GM12872 (cell line): Measurements from ENCODE around the gene SCN1B.

Experiments
- CTCF ChIP-seq: IDR thresholded peaks from 3 replicates; pipeline ENCODE4 v1.5.1; 2011; ENCODE audit warnings: low read depth, mild to moderate bottlenecking, low read length, moderate library complexity; ENCODE audit not compliant: insufficient read depth

Gene SCN1B

GRCh38 chr19:35026418-35026817 lies 3.9 kb upstream of the SCN1B start:
- no peak for TF ChIP-seq CTCF

DNA sequence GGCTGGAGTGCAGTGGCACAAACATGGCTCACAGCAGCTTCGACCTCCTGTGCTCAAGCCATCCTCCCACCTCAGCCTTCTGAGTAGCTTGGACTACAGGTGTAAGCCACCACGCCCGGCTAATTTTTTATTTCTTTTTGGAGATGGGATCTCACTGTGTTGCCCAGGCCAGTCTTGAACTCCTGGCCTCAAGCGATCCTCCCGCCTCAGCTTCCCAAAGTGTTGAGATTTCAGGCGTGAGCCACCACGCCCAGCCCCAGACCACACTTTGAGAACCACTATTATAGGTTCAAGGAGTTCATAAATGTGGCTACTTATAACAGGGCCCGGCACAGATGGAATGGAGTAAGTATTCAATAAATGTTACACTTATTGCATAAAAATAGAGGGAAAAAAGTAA lies 3.3 kb upstream of the SCN1B start:
- no peak for TF ChIP-seq CTCF

GRCh38 chr19:35027851-35028599 lies 2.2 kb upstream of the SCN1B start:
- TF ChIP-seq CTCF: no peak

GRCh38 chr19:35029737-35030256 lies 473 bp upstream of the SCN1B start:
- no peak for TF ChIP-seq CTCF

DNA sequence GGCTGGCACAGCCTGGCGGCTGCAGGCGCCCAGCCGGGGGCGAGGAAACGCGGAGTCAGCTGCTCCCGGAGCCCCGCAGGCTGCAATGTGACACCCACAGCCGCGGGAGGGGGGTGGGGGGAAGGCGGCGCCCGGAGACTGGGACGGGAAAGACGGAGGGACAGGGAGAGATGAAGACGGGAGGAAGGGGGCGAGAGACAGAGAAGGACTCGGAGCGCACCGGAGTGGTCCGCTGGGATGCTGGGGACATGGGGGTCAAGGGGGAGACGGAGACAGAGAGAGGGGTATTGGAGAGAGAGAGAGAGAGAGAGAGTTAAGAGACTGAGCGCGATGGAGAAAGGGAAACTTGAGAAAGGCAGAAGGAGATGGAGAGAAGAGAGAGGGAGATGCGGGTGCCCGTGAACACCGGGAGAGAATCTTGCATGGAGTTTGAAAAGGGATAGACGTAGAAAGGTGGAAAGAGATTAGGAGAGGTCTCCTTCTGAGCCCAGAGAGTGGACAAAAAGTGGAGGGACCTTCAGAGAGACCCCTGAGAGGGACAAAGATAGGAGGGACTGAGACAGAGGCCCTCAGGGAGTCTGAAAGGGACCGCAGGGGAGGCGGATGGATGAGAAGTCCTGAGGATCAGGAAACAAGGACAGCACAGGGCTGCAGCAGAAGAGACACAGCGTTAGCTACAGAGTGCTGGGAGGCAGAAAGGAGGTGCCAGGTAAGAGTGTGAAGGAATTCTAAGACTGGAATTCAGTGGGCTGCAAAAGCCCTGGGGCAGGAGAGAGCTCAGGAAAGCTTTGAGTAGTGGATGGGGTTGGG lies 1.0 kb downstream of the SCN1B start:
- no peak for TF ChIP-seq CTCF

GRCh38 chr19:35032356-35032865 lies 2.1 kb downstream of the SCN1B start:
- TF ChIP-seq CTCF: no peak
